Gastroesophageal sphincter (tissue), 3 donors: ENCODE data around the gene APCDD1L.

Source experiments
- POLR2A ChIP-seq, 2 donors: fragments of 450-650 bp; IDR thresholded peaks; one replicate each; pipeline ENCODE4 v1.6.1; 2017; ENCODE audit warnings: antibody characterized with exemption in 2 of 2, mild to moderate bottlenecking in 2 of 2, moderate library complexity in 1 of 2
- POLR2AphosphoS5 ChIP-seq: sonication (generic); formaldehyde crosslinking; IDR thresholded peaks from one replicate; pipeline ENCODE4 v1.6.1; 2017; ENCODE audit warnings: antibody characterized with exemption
- TF ChIP-seq, protein P1 (sequence below), 4 experiments: fragments of 200-600 bp in 2 of 4; fragments of 450-650 bp in 2 of 4; sonication (generic) in 1 of 4; IDR thresholded peaks; one replicate each; pipeline ENCODE4 v1.5.1; 2017 to 2019; ENCODE audit warnings: antibody characterized with exemption in 4 of 4, mild to moderate bottlenecking in 2 of 4, moderate library complexity in 2 of 4

DNA sequence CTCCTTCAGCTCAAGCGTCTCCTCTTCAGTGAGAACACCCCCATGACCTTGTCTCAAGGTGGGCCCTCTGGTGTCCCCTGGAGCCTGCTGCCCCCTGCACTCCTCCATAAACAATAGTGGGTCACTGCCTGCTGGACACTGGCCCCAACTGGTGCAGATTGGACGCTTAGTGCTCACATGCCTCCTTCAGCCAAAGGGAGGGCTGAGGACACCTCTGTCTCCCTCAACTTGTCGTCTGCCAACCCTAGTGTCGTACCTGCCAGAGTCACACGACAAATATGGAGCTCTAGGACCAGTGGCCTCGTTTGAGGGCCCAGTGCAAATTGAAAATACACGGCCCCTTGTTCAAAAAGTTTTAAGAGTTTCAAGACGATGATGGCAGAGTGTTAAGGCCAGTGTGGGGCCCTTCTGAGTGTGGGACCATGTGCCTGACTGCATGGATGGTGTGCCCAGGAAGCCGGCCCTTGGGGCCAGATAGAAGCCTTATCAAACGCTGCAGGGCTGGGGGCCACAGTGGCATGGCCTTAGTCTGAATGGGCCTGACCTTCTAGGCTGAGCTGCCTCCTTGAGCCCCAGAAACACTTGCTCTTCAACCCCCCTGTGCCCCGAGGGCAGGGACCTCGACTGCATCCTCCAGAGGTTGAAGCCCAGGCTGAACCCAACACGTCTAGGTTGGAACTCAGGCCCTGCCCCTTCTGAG lies 20.1 kb downstream of the APCDD1L start:
- TF ChIP-seq, protein P1, sequence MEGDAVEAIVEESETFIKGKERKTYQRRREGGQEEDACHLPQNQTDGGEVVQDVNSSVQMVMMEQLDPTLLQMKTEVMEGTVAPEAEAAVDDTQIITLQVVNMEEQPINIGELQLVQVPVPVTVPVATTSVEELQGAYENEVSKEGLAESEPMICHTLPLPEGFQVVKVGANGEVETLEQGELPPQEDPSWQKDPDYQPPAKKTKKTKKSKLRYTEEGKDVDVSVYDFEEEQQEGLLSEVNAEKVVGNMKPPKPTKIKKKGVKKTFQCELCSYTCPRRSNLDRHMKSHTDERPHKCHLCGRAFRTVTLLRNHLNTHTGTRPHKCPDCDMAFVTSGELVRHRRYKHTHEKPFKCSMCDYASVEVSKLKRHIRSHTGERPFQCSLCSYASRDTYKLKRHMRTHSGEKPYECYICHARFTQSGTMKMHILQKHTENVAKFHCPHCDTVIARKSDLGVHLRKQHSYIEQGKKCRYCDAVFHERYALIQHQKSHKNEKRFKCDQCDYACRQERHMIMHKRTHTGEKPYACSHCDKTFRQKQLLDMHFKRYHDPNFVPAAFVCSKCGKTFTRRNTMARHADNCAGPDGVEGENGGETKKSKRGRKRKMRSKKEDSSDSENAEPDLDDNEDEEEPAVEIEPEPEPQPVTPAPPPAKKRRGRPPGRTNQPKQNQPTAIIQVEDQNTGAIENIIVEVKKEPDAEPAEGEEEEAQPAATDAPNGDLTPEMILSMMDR (IDR thresholded peaks at IDR 0.05), result no peak
- TF ChIP-seq POLR2A (IDR thresholded peaks at IDR 0.05) (no peak), POLR2AphosphoS5 (no peak)
